Measurements from ENCODE around the gene FAM120AOS.

The FAM120AOS gene

GRCh38 chr9:93459432-93459847, 6.1 kb upstream of the FAM120AOS start:
- Histone ChIP-seq H3K27ac (ENCODE audit: low read depth, low read length) (peak overlapping the region; percentile 30), H3K79me2 (ENCODE audit: control insufficient read depth, insufficient read depth, low read length, unreplicated experiment) (peaks cover 99% of the 10 kb centered on the region), H3K36me3 (ENCODE audit: insufficient read depth, low read length) (peaks cover 5% of the 10 kb centered on the region; the same call in 1 of the 2 replicates), H2AFZ (ENCODE audit: low read length, unreplicated experiment) (no peak overlapping the region), H3K4me3 (ENCODE audit: low read depth, low read length) (no peak overlapping the region), H3K4me1 (ENCODE audit: control insufficient read depth, insufficient read depth, low read length, unreplicated experiment) (peaks cover 56% of the 10 kb centered on the region), H3K27me3 (ENCODE audit: insufficient read depth, low read length) (no peaks in the 10 kb centered on the region)

GRCh38 chr9:93458712-93459111, 5.3 kb upstream of the FAM120AOS start:
- Histone ChIP-seq H3K27ac (ENCODE audit: low read depth, low read length) (peak overlapping the region; percentile 30), H3K36me3 (ENCODE audit: insufficient read depth, low read length) (peaks cover 5% of the 10 kb centered on the region; the same call in 1 of the 2 replicates)

GRCh38 chr9:93457006-93457405, 3.6 kb upstream of the FAM120AOS start:
- Histone ChIP-seq H3K36me3 (ENCODE audit: insufficient read depth, low read length) (peaks cover 5% of the 10 kb centered on the region; the same call in 1 of the 2 replicates), H3K79me2 (ENCODE audit: control insufficient read depth, insufficient read depth, low read length, unreplicated experiment) (peaks cover 99% of the 10 kb centered on the region), H3K27me3 (ENCODE audit: insufficient read depth, low read length) (no peaks in the 10 kb centered on the region), H3K4me3 (ENCODE audit: low read depth, low read length) (no peak overlapping the region), H2AFZ (ENCODE audit: low read length, unreplicated experiment) (no peak overlapping the region), H3K27ac (ENCODE audit: low read depth, low read length) (no peak overlapping the region), H3K4me1 (ENCODE audit: control insufficient read depth, insufficient read depth, low read length, unreplicated experiment) (peaks cover 57% of the 10 kb centered on the region)

More at GRCh38 chr9:93458712-93459111, 5.3 kb upstream of the FAM120AOS start:
- H2AFZ ChIP-seq (ENCODE audit: low read length, unreplicated experiment) = no peak overlapping the region
- peaks cover 57% of the 10 kb centered on the region for H3K4me1 ChIP-seq (ENCODE audit: control insufficient read depth, insufficient read depth, low read length, unreplicated experiment)
- peak overlapping the region; percentile 41; the same call in 1 of the 2 replicates for H3K4me3 ChIP-seq (ENCODE audit: low read depth, low read length)
- no peaks in the 10 kb centered on the region for H3K27me3 ChIP-seq (ENCODE audit: insufficient read depth, low read length)
- peaks cover 99% of the 10 kb centered on the region for H3K79me2 ChIP-seq (ENCODE audit: control insufficient read depth, insufficient read depth, low read length, unreplicated experiment)

GRCh38 chr9:93456504-93456903, 3.1 kb upstream of the FAM120AOS start:
- H3K36me3 ChIP-seq (ENCODE audit: insufficient read depth, low read length) = peaks cover 5% of the 10 kb centered on the region; the same call in 1 of the 2 replicates
- H2AFZ ChIP-seq (ENCODE audit: low read length, unreplicated experiment) = no peak overlapping the region
- 0 out of 2 replicates have a peak overlapping the region, but pooled peaks have one; percentile 3 for H3K4me3 ChIP-seq (ENCODE audit: low read depth, low read length)
- peaks cover 57% of the 10 kb centered on the region for H3K4me1 ChIP-seq (ENCODE audit: control insufficient read depth, insufficient read depth, low read length, unreplicated experiment)
- H3K79me2 ChIP-seq (ENCODE audit: control insufficient read depth, insufficient read depth, low read length, unreplicated experiment) = peaks cover 97% of the 10 kb centered on the region
- H3K27me3 ChIP-seq (ENCODE audit: insufficient read depth, low read length) = no peaks in the 10 kb centered on the region
- H3K27ac ChIP-seq (ENCODE audit: low read depth, low read length) = no peak overlapping the region

- Histone ChIP-seq H3K79me2 (ENCODE audit: control insufficient read depth, insufficient read depth, low read length, unreplicated experiment) (peaks cover 95% of the 10 kb centered on the region), H3K36me3 (ENCODE audit: insufficient read depth, low read length) (peaks cover 5% of the 10 kb centered on the region; the same call in 1 of the 2 replicates), H3K4me1 (ENCODE audit: control insufficient read depth, insufficient read depth, low read length, unreplicated experiment) (peaks cover 54% of the 10 kb centered on the region), H3K4me3 (ENCODE audit: low read depth, low read length) (0 out of 2 replicates have a peak overlapping the region, but pooled peaks have one; percentile 3), H3K27ac (ENCODE audit: low read depth, low read length) (no peak overlapping the region), H2AFZ (ENCODE audit: low read length, unreplicated experiment) (no peak overlapping the region), H3K27me3 (ENCODE audit: insufficient read depth, low read length) (no peaks in the 10 kb centered on the region)
These were observed 2.6 kb upstream of the FAM120AOS start for GRCh38 chr9:93456022-93456421.

- H2AFZ ChIP-seq (ENCODE audit: low read length, unreplicated experiment) = no peak overlapping the region
- H3K36me3 ChIP-seq (ENCODE audit: insufficient read depth, low read length) = peaks cover 11% of the 10 kb centered on the region; the same call in 1 of the 2 replicates
- peaks cover 72% of the 10 kb centered on the region for H3K79me2 ChIP-seq (ENCODE audit: control insufficient read depth, insufficient read depth, low read length, unreplicated experiment)
- H3K27me3 ChIP-seq (ENCODE audit: insufficient read depth, low read length) = no peaks in the 10 kb centered on the region
- H3K4me3 ChIP-seq (ENCODE audit: low read depth, low read length) = peak overlapping the region; percentile 87
- H3K27ac ChIP-seq (ENCODE audit: low read depth, low read length) = peak overlapping the region; percentile 29
- peaks cover 34% of the 10 kb centered on the region for H3K4me1 ChIP-seq (ENCODE audit: control insufficient read depth, insufficient read depth, low read length, unreplicated experiment)
These were observed 703 bp downstream of the FAM120AOS start for GRCh38 chr9:93452710-93453046.

GRCh38 chr9:93451849-93452709, 1.3 kb downstream of the FAM120AOS start:
- H3K4me1 ChIP-seq (ENCODE audit: control insufficient read depth, insufficient read depth, low read length, unreplicated experiment) = peaks cover 34% of the 10 kb centered on the region
- peaks cover 67% of the 10 kb centered on the region for H3K79me2 ChIP-seq (ENCODE audit: control insufficient read depth, insufficient read depth, low read length, unreplicated experiment)
- no peaks in the 10 kb centered on the region for H3K27me3 ChIP-seq (ENCODE audit: insufficient read depth, low read length)
- peak overlapping the region; percentile 87 for H3K4me3 ChIP-seq (ENCODE audit: low read depth, low read length)
- H3K27ac ChIP-seq (ENCODE audit: low read depth, low read length) = peak overlapping the region; percentile 29
- H2AFZ ChIP-seq (ENCODE audit: low read length, unreplicated experiment) = peak overlapping the region; percentile 37
- H3K36me3 ChIP-seq (ENCODE audit: insufficient read depth, low read length) = peaks cover 17% of the 10 kb centered on the region; the same call in 1 of the 2 replicates

GRCh38 chr9:93450945-93451815, 2.2 kb downstream of the FAM120AOS start, which contains the start of gene FAM120A:
TSS of gene FAM120A (plus strand) at chr9:93451685. CDS start at chr9:93451916, 231 bp downstream.
- peaks cover 25% of the 10 kb centered on the region for H3K4me1 ChIP-seq (ENCODE audit: control insufficient read depth, insufficient read depth, low read length, unreplicated experiment)
- no peaks in the 10 kb centered on the region for H3K27me3 ChIP-seq (ENCODE audit: insufficient read depth, low read length)
- H2AFZ ChIP-seq (ENCODE audit: low read length, unreplicated experiment) = peak within 1 kb of the TSS; percentile 96
- peaks cover 20% of the 10 kb centered on the region for H3K36me3 ChIP-seq (ENCODE audit: insufficient read depth, low read length)
- peak within 1 kb of the TSS; percentile 90 for H3K4me3 ChIP-seq (ENCODE audit: low read depth, low read length)
- H3K79me2 ChIP-seq (ENCODE audit: control insufficient read depth, insufficient read depth, low read length, unreplicated experiment) = peaks cover 58% of the 10 kb centered on the region
- H3K27ac ChIP-seq (ENCODE audit: low read depth, low read length) = peak within 1 kb of the TSS; percentile 81

- no peak overlapping the region for H3K4me3 ChIP-seq (ENCODE audit: low read depth, low read length)
- H3K4me1 ChIP-seq (ENCODE audit: control insufficient read depth, insufficient read depth, low read length, unreplicated experiment) = peaks cover 9% of the 10 kb centered on the region
- H3K79me2 ChIP-seq (ENCODE audit: control insufficient read depth, insufficient read depth, low read length, unreplicated experiment) = peaks cover 23% of the 10 kb centered on the region
- no peaks in the 10 kb centered on the region for H3K27me3 ChIP-seq (ENCODE audit: insufficient read depth, low read length)
- H3K36me3 ChIP-seq (ENCODE audit: insufficient read depth, low read length) = peaks cover 26% of the 10 kb centered on the region
- no peak overlapping the region for H2AFZ ChIP-seq (ENCODE audit: low read length, unreplicated experiment)
- no peak overlapping the region for H3K27ac ChIP-seq (ENCODE audit: low read depth, low read length)
These were observed 5.7 kb downstream of the FAM120AOS start for GRCh38 chr9:93447655-93448054.

- Histone ChIP-seq H3K36me3 (ENCODE audit: insufficient read depth, low read length) (peaks cover 26% of the 10 kb centered on the region), H3K4me1 (ENCODE audit: control insufficient read depth, insufficient read depth, low read length, unreplicated experiment) (peaks cover 9% of the 10 kb centered on the region), H3K79me2 (ENCODE audit: control insufficient read depth, insufficient read depth, low read length, unreplicated experiment) (peaks cover 11% of the 10 kb centered on the region), H3K27me3 (ENCODE audit: insufficient read depth, low read length) (no peaks in the 10 kb centered on the region), H2AFZ (ENCODE audit: low read length, unreplicated experiment) (no peak overlapping the region), H3K4me3 (ENCODE audit: low read depth, low read length) (no peak overlapping the region), H3K27ac (ENCODE audit: low read depth, low read length) (no peak overlapping the region)
These were observed 7.3 kb downstream of the FAM120AOS start for GRCh38 chr9:93446073-93446472.

Measured in ACC112 (cell line).